Effector CD4-positive, alpha-beta T cell (primary cell): Measurements from ENCODE around the gene FAM151B. TPM values are rescaled to one million over a fixed set of nuclear protein-coding genes. Genes with fewer than 3 reads are reported as not detected.
A peak's percentile ranks its signal among the peaks of the same experiment; 100 is the strongest.
"Not testable (repeated sequence)": the region's sequence is repeated elsewhere in the genome, so short reads cannot be mapped to it uniquely, and the experiment has no call there.

Source experiments
- DNase-seq: peaks from one replicate; pipeline ENCODE4 v3.0.0-alpha.2; 2020
- total RNA-seq: gene quantifications from one replicate; lab custom pipeline; 2026; lab: John Stamatoyannopoulos, UW

The FAM151B gene
- not detected for total RNA-seq

- DNase-seq = peak; percentile 44
Measured at GRCh38 chr5:80487829-80488721, at the start of gene FAM151B. Gene FAM151B, plus strand, starts transcription at chr5:80488100. Its CDS starts 24 bp downstream, at chr5:80488124.

GRCh38 chr5:80438739-80439138, 49.2 kb upstream of the FAM151B start:
- no peak for DNase-seq

- DNase-seq = no peak
Measured at GRCh38 chr5:80439213-80439612, 48.7 kb upstream of the FAM151B start.

GRCh38 chr5:80442742-80443141, 45.2 kb upstream of the FAM151B start:
- no peak for DNase-seq

GRCh38 chr5:80453366-80453765, 34.5 kb upstream of the FAM151B start:
- no peak for DNase-seq

- no peak for DNase-seq
Measured at GRCh38 chr5:80463269-80463668, 24.6 kb upstream of the FAM151B start.

- no peak for DNase-seq
Measured at GRCh38 chr5:80466669-80467485, 21.0 kb upstream of the FAM151B start.

- DNase-seq = no peak
Measured at GRCh38 chr5:80468131-80468530, 19.8 kb upstream of the FAM151B start.

- not testable (repeated sequence) for DNase-seq
Measured at GRCh38 chr5:80470631-80471030, 17.3 kb upstream of the FAM151B start.

- DNase-seq = no peak
Measured at GRCh38 chr5:80474929-80475328, 13.0 kb upstream of the FAM151B start.

GRCh38 chr5:80479713-80480112, 8.2 kb upstream of the FAM151B start:
- DNase-seq = no peak

GRCh38 chr5:80480354-80480753, 7.5 kb upstream of the FAM151B start:
- DNase-seq = no peak

GRCh38 chr5:80481019-80481893, 6.6 kb upstream of the FAM151B start:
- DNase-seq = no peak

- DNase-seq = no peak
Measured at GRCh38 chr5:80482578-80482977, 5.3 kb upstream of the FAM151B start.

GRCh38 chr5:80483636-80484232, 4.2 kb upstream of the FAM151B start:
- DNase-seq = no peak

GRCh38 chr5:80487444-80487828, 464 bp upstream of the FAM151B start:
- no peak for DNase-seq

GRCh38 chr5:80491296-80491695, 3.4 kb downstream of the FAM151B start:
- no peak for DNase-seq

- DNase-seq = no peak
Measured at GRCh38 chr5:80492741-80493140, 4.8 kb downstream of the FAM151B start.

- DNase-seq = not testable (repeated sequence)
Measured at GRCh38 chr5:80493443-80493842, 5.5 kb downstream of the FAM151B start.

- DNase-seq = no peak
Measured at GRCh38 chr5:80495891-80496290, 8.0 kb downstream of the FAM151B start.

- no peak for DNase-seq
Measured at GRCh38 chr5:80502800-80503199, 14.9 kb downstream of the FAM151B start.

GRCh38 chr5:80503641-80504040, 15.7 kb downstream of the FAM151B start:
- no peak for DNase-seq
